ENCODE results near the gene THSD7B.

- TF ChIP-seq EZH2 (IDR thresholded peaks at IDR 0.05; ENCODE audit: borderline replicate concordance, low read length) (no peak), CTCF (IDR thresholded peaks at IDR 0.05; ENCODE audit: low read length) (no peak)
These were observed 22.6 kb downstream of the THSD7B start for GRCh38 chr2:136787970-136788369.
